ENCODE data around the gene PNRC2.
"Not testable (repeated sequence)": the region's sequence is repeated elsewhere in the genome, so short reads cannot be mapped to it uniquely, and the experiment has no call there.

The PNRC2 gene

GRCh38 chr1:23957096-23957495 lies 2.5 kb upstream of the PNRC2 start:
- DNase-seq: no peak

- not testable (repeated sequence) for DNase-seq
These were observed 1.4 kb upstream of the PNRC2 start for GRCh38 chr1:23958040-23958809.

- peak; percentile 91 for DNase-seq
These were observed 693 bp upstream of the PNRC2 start for GRCh38 chr1:23958810-23959460.

- no peak for DNase-seq
These were observed 828 bp downstream of the PNRC2 start for GRCh38 chr1:23960291-23961020.

GRCh38 chr1:23963617-23964234 lies 4.1 kb downstream of the PNRC2 start:
- no peak for DNase-seq

- no peak for DNase-seq
These were observed 4.6 kb downstream of the PNRC2 start for GRCh38 chr1:23964235-23964668.

- no peak for DNase-seq
These were observed 5.4 kb downstream of the PNRC2 start for GRCh38 chr1:23964790-23965740.

- no peak for DNase-seq
These were observed 7.4 kb downstream of the PNRC2 start for GRCh38 chr1:23966973-23967493.

GRCh38 chr1:23967871-23968270 lies 8.2 kb downstream of the PNRC2 start:
- DNase-seq: no peak

- DNase-seq: no peak
These were observed 17.7 kb downstream of the PNRC2 start for GRCh38 chr1:23977187-23977853.

GRCh38 chr1:23977854-23978191 lies 18.2 kb downstream of the PNRC2 start:
- no peak for DNase-seq

GRCh38 chr1:23978805-23979204 lies 19.2 kb downstream of the PNRC2 start:
- no peak for DNase-seq

- DNase-seq: no peak
These were observed 19.8 kb downstream of the PNRC2 start for GRCh38 chr1:23979387-23979880.

- DNase-seq: peak; percentile 99
These were observed 20.5 kb downstream of the PNRC2 start, which contains the start of gene SRSF10 for GRCh38 chr1:23979881-23980727. SRSF10 (minus strand) TSS chr1:23980327; CDS start chr1:23980255, 72 bp downstream.

- peak; percentile 54 for DNase-seq
These were observed 21.1 kb downstream of the PNRC2 start for GRCh38 chr1:23980728-23981070.

GRCh38 chr1:23984417-23985186 lies 25.0 kb downstream of the PNRC2 start:
- no peak for DNase-seq

GRCh38 chr1:23987038-23987437 lies 27.4 kb downstream of the PNRC2 start:
- not testable (repeated sequence) for DNase-seq

- DNase-seq: no peak
These were observed 29.6 kb downstream of the PNRC2 start for GRCh38 chr1:23989263-23989662.

GRCh38 chr1:23992011-23992410 lies 32.4 kb downstream of the PNRC2 start:
- DNase-seq: not testable (repeated sequence)
